Measurements from ENCODE around the gene JARID2. TPM values are rescaled to one million over a fixed set of nuclear protein-coding genes. Genes with fewer than 3 reads are reported as not detected.

JARID2 gene
- total and polyA plus RNA-seq, 9 of the 15 experiments (the other 6 are each of a cell fraction or from before 2014, with no cell fraction given): 5.0 to 29.0 (median 15.6) TPM

GRCh38 chr6:15248451-15249370 is 2.8 kb downstream of the JARID2 start (continued):
- TF ChIP-seq ZNF592 (IDR thresholded peaks at IDR 0.05) (no peak), CTCFL (IDR thresholded peaks at IDR 0.05; ENCODE audit: borderline replicate concordance, insufficient read depth, low read depth, low read length, poor library complexity, severe bottlenecking) (no peak), MTA1 (IDR thresholded peaks at IDR 0.05; ENCODE audit: borderline replicate concordance) (0 out of 2 replicates have a peak, but pooled peaks have one; percentile 20), SFPQ (IDR thresholded peaks at IDR 0.05; ENCODE audit: low read depth, low read length) (no peak), RAD51 (IDR thresholded peaks at IDR 0.05; ENCODE audit: borderline replicate concordance, low read depth) (no peak), RNF219 (CRISPR knock-in tag; IDR thresholded peaks at IDR 0.05) (no peak), CBX3 (IDR thresholded peaks at IDR 0.05; ENCODE audit: borderline replicate concordance in 1 of 2, low read length in 2 of 2) (no peak), CREB3L1 (IDR thresholded peaks at IDR 0.05; ENCODE audit: borderline replicate concordance, low read depth) (peak; percentile 44; the same call in 1 of the 2 replicates), HNRNPLL (IDR thresholded peaks at IDR 0.05; ENCODE audit: low read depth, low read length, poor library complexity, severe bottlenecking) (no peak)

Measured in K562 (cell line).